ENCODE data around the gene PPM1J. TPM values are rescaled to one million over a fixed set of nuclear protein-coding genes. Genes with fewer than 3 reads are reported as not detected.

Gene PPM1J
- total and polyA plus RNA-seq, 9 of the 15 experiments (the other 6 are each of a cell fraction or from before 2014, with no cell fraction given) = 0.25 to 10.5 (median 4.2) TPM

GRCh38 chr1:112704391-112704933 lies 10.7 kb downstream of the PPM1J start (continued):
- TF ChIP-seq ZNF407 (IDR thresholded peaks at IDR 0.05; ENCODE audit: low read depth) (no peak), JUND (IDR thresholded peaks at IDR 0.05; ENCODE audit: borderline replicate concordance, low read depth, low read length) (no peak), JUND (tag; IDR thresholded peaks at IDR 0.05; ENCODE audit: borderline replicate concordance, low read depth, low read length) (no peak), TRIM28 (IDR thresholded peaks at IDR 0.05) (no peak; the same call in 1 of the 2 replicates), BRD4 (IDR thresholded peaks at IDR 0.05) (no peak), JUN (IDR thresholded peaks at IDR 0.05; ENCODE audit: borderline replicate concordance, low read depth, low read length) (no peak), JUN (CRISPR knock-in tag; IDR thresholded peaks at IDR 0.05; ENCODE audit: borderline replicate concordance) (peak; percentile 29; the same call in 1 of the 2 replicates), FOXP4 (CRISPR knock-in tag; IDR thresholded peaks at IDR 0.05; ENCODE audit: borderline replicate concordance) (0 out of 2 replicates have a peak, but pooled peaks have one; percentile 29), EGR1 (conservative IDR thresholded peaks at IDR 0.05) (no peak; the same call in 1 of the 2 replicates), ZNF589 (CRISPR knock-in tag; IDR thresholded peaks at IDR 0.05; ENCODE audit: low read depth) (peak; percentile 72; the same call in 1 of the 2 replicates), SMARCA5 (IDR thresholded peaks at IDR 0.05) (peak; percentile 72; the same call in 1 of the 2 replicates), HDAC2 (IDR thresholded peaks at IDR 0.05) (no peak), ZNF280A (IDR thresholded peaks at IDR 0.05; ENCODE audit: low read depth, partially characterized antibody) (no peak), ARID3A (IDR thresholded peaks at IDR 0.05; ENCODE audit: borderline replicate concordance, low read depth, low read length) (no peak)
